IMR-90 (cell line): ENCODE results near the gene IGF2R. TPM values are rescaled to one million over a fixed set of nuclear protein-coding genes. Genes with fewer than 3 reads are reported as not detected.

Experiments
- ATAC-seq: fragments of 200-7000 bp; cut with Tn5 transposase; 2 replicates; pipeline ENCODE4 v1.9.1; 2020; ENCODE audit warnings: low read depth, mild to moderate bottlenecking, moderate library complexity
- BruUV-seq: library from RNA; stranded (reverse); fragments of 400-500 nt; replicated peaks from 2 replicates; lab custom pipeline; 2021; lab: Mats Ljungman, UMichigan
- CTCF ChIA-PET: fragments of 300-600 bp; formaldehyde crosslinking; extraction: SDS; loops from one replicate; lab custom pipeline; 2021; ENCODE audit warnings: antibody characterized with exemption; lab: Yijun Ruan, JAX
- POLR2A ChIA-PET: fragments of 300-600 bp; sonication (Branson Sonifier 250); formaldehyde crosslinking; loops from one replicate; lab custom pipeline; 2022; ENCODE audit warnings: antibody characterized with exemption; ENCODE audit not compliant: unreplicated experiment; lab: Charles Lee
- DNase-seq: peaks from one replicate; pipeline ENCODE4 v3.0.0; 2013
- H2AFZ ChIP-seq: replicated peaks from 2 replicates; pipeline ENCODE3; 2013; ENCODE audit warnings: low read length, mild to moderate bottlenecking; ENCODE audit not compliant: poor library complexity
- H2AK5ac ChIP-seq: 2 replicates; pipeline ENCODE4 v1.6.1; 2013; ENCODE audit warnings: low read depth, low read length, inconsistent platforms
- H2AK9ac ChIP-seq: replicated peaks from 2 replicates; pipeline ENCODE3; 2013; ENCODE audit warnings: mild to moderate bottlenecking, low read depth, low read length, moderate library complexity; ENCODE audit not compliant: poor library complexity
- H2BK120ac ChIP-seq: 2 replicates; pipeline ENCODE4 v1.6.1; 2013; ENCODE audit warnings: low read depth, low read length, inconsistent platforms
- H2BK15ac ChIP-seq: 3 replicates; pipeline ENCODE4 v1.6.1; 2013; ENCODE audit warnings: low read depth, low read length, inconsistent platforms
- H2BK20ac ChIP-seq: 2 replicates; pipeline ENCODE4 v1.6.1; 2013; ENCODE audit warnings: low read depth, mild to moderate bottlenecking, inconsistent platforms, low read length, moderate library complexity
- H2BK5ac ChIP-seq: 2 replicates; pipeline ENCODE4 v1.6.1; 2013; ENCODE audit warnings: mild to moderate bottlenecking, low read depth, low read length, inconsistent platforms; ENCODE audit not compliant: poor library complexity, severe bottlenecking
- H3K14ac ChIP-seq: replicated peaks from 2 replicates; pipeline ENCODE4 v1.6.1; 2013; ENCODE audit warnings: low read depth, low read length, inconsistent platforms
- H3K18ac ChIP-seq: 2 replicates; pipeline ENCODE4 v1.6.1; 2013; ENCODE audit warnings: low read depth, low read length, control low read depth
- H3K23ac ChIP-seq: 2 replicates; pipeline ENCODE4 v1.6.1; 2013; ENCODE audit warnings: low read depth, low read length, inconsistent platforms
- H3K27ac ChIP-seq: 2 replicates; pipeline ENCODE4 v1.5.1; 2013; ENCODE audit warnings: mild to moderate bottlenecking, control low read depth, low read length; ENCODE audit not compliant: insufficient read depth
- H3K27me3 ChIP-seq: 2 replicates; pipeline ENCODE4 v1.6.1; 2013; ENCODE audit warnings: low read length; ENCODE audit not compliant: control insufficient read depth, insufficient read depth
- H3K36me3 ChIP-seq: 2 replicates; pipeline ENCODE4 v1.6.1; 2013; ENCODE audit warnings: low read length, mixed read lengths; ENCODE audit not compliant: control insufficient read depth, insufficient read depth
- H3K4ac ChIP-seq: 2 replicates; pipeline ENCODE4 v1.6.1; 2013; ENCODE audit warnings: low read depth, low read length, inconsistent platforms
- H3K4me1 ChIP-seq: 2 replicates; pipeline ENCODE4 v1.6.1; 2013; ENCODE audit warnings: low read length, mixed read lengths; ENCODE audit not compliant: control insufficient read depth, insufficient read depth
- H3K4me2 ChIP-seq: 2 replicates; pipeline ENCODE4 v1.6.1; 2013; ENCODE audit warnings: low read depth, mild to moderate bottlenecking, control low read depth, low read length, moderate library complexity
- H3K4me3 ChIP-seq: 2 replicates; pipeline ENCODE4 v1.5.1; 2013; ENCODE audit warnings: low read depth, mild to moderate bottlenecking, control low read depth, low read length, moderate library complexity; ENCODE audit not compliant: insufficient read depth
- H3K56ac ChIP-seq: 2 replicates; pipeline ENCODE4 v1.6.1; 2013; ENCODE audit warnings: low read length, inconsistent platforms; ENCODE audit not compliant: insufficient read depth; ENCODE audit errors: extremely low read depth
- H3K79me1 ChIP-seq, 2 experiments: 2 replicates each; pipeline ENCODE4 v1.6.1; 2013; ENCODE audit warnings: low read length in 2 of 2, inconsistent platforms in 1 of 2, low read depth in 1 of 2
- H3K9ac ChIP-seq: 2 replicates; pipeline ENCODE4 v1.6.1; 2013; ENCODE audit warnings: low read depth, low read length, control low read depth
- H3K9me1 ChIP-seq: 2 replicates; pipeline ENCODE4 v1.6.1; 2013; ENCODE audit warnings: low read length, inconsistent platforms; ENCODE audit not compliant: insufficient read depth
- H3K9me3 ChIP-seq: 2 replicates; pipeline ENCODE4 v1.6.1; 2013; ENCODE audit warnings: low read length; ENCODE audit not compliant: control insufficient read depth, insufficient read depth
- H4K20me1 ChIP-seq: 2 replicates; pipeline ENCODE4 v1.6.1; 2013; ENCODE audit warnings: low read length, inconsistent platforms; ENCODE audit not compliant: insufficient read depth
- H4K5ac ChIP-seq: 2 replicates; pipeline ENCODE4 v1.6.1; 2013; ENCODE audit warnings: mild to moderate bottlenecking, low read depth, low read length, control low read depth
- H4K8ac ChIP-seq, 2 experiments: 2 replicates each; pipeline ENCODE4 v1.6.1; 2013; ENCODE audit warnings: low read depth in 2 of 2, low read length in 2 of 2, control low read depth in 1 of 2, inconsistent platforms in 1 of 2
- H4K91ac ChIP-seq: 2 replicates; pipeline ENCODE4 v1.6.1; 2013; ENCODE audit warnings: low read depth, low read length, inconsistent platforms; ENCODE audit not compliant: insufficient read depth
- ELK1 ChIP-seq: fragments of 150-350 bp; IDR thresholded peaks from 2 replicates; pipeline ENCODE4 v1.6.1; 2016; ENCODE audit warnings: low read depth, mild to moderate bottlenecking, low read length, moderate library complexity, borderline replicate concordance
- WGBS, 2 experiments: methylation state at CpG; one replicate each; pipeline versions ENCODE4 v1.1.5 to v1.1.7; 2013; ENCODE audit warnings: missing lambda C conversion rate in 2 of 2; ENCODE audit not compliant: insufficient read length in 1 of 2; ENCODE audit errors: extremely low coverage in 2 of 2; 5-methylcytosine and 5-hydroxymethylcytosine counted together
- dilution Hi-C: fragments of 300-500 bp; cut with HindIII; formaldehyde crosslinking; loops from one replicate; pipeline ENCODE4 v1.14.3; 2018; ENCODE audit warnings: low sequenced_read_pairs; ENCODE audit not compliant: unreplicated experiment
- in situ Hi-C: fragments of 300-500 bp; cut with MboI; formaldehyde crosslinking; loops from 3 replicates; pipeline ENCODE4 v1.14.3; 2019; ENCODE audit warnings: low sequenced_read_pairs, inconsistent platforms, mixed read lengths
- intact Hi-C: fragments of 100-400 bp; cut with micrococcal nuclease; formaldehyde crosslinking; loops from 2 replicates; pipeline ENCODE4 v1.10.0; 2022
- polyA plus RNA-seq, 3 experiments: library from polyadenylated mRNA; depleted of rRNA; stranded (reverse); fragments of >200 nt; gene quantifications; 2 replicates each; pipeline ENCODE4 v1.2.3, GENCODE V29; 2012; ENCODE audit warnings: low replicate concordance in 1 of 3
- total RNA-seq: library from RNA; depleted of rRNA; stranded (reverse); fragments of >200 nt; gene quantifications from 2 replicates; pipeline ENCODE4 v1.2.3, GENCODE V29; 2012

IGF2R gene
- total and polyA plus RNA-seq, 2 of the 4 experiments (the other 2 are of a cell fraction) = 33.2 to 41.4 TPM

GRCh38 chr6:159964046-159964445, 4.8 kb upstream of the IGF2R start:
- Histone ChIP-seq H3K27ac (no peak overlapping the region), H3K36me3 (no peaks in the 10 kb centered on the region), H3K14ac (no peak overlapping the region), H3K9me3 (no peaks in the 10 kb centered on the region), H4K20me1 (no peaks in the 10 kb centered on the region), H3K4me2 (no peak overlapping the region), H3K4ac (no peak overlapping the region), H3K27me3 (peaks cover 12% of the 10 kb centered on the region), H3K4me1 (peaks cover 8% of the 10 kb centered on the region), H2BK5ac (no peak overlapping the region), H3K18ac (no peak overlapping the region), H2BK20ac (no peak overlapping the region), H2AK5ac (no peak overlapping the region), H3K9ac (no peak overlapping the region), H4K8ac (no peak overlapping the region), H3K23ac (no peak overlapping the region), H2AFZ (no peak overlapping the region), H3K79me1 (no peaks in the 10 kb centered on the region; a peak in 1 of 4 replicates), H2BK120ac (no peak overlapping the region), H4K91ac (no peak overlapping the region), H2AK9ac (no peak overlapping the region), H4K5ac (no peak overlapping the region), H3K4me3 (no peak overlapping the region), H2BK15ac (no peak overlapping the region), H3K9me1 (peaks cover 3% of the 10 kb centered on the region; the same call in 1 of the 2 replicates), H3K56ac (no peak overlapping the region)
- no peak for ATAC-seq
- WGBS, 2 experiments = no CpG with 5 or more reads among the region's 2 CpGs
- dilution Hi-C loops = no loop called here
- CTCF ChIA-PET = no interaction called here
- no TSS peak for BruUV-seq
- intact Hi-C loops = no loop called here
- no peak for TF ChIP-seq ELK1
- POLR2A ChIA-PET = no interaction called here
- DNase-seq = no peak
- in situ Hi-C loops = loop anchor here (25.0 kb wide), 1 partner anchor 277 kb away; the partner anchor contains the start of gene SOD2
